ENCODE results near the gene LOXL1. TPM values are rescaled to one million over a fixed set of nuclear protein-coding genes. Genes with fewer than 3 reads are reported as not detected.

The LOXL1 gene
- polyA plus RNA-seq, 1 donor (not counting 4 experiments of a cell fraction or from before 2014, with no cell fraction given): 8.8 TPM

GRCh38 chr15:73942751-73943270, 16.5 kb downstream of the LOXL1 start:
- H3K27ac ChIP-seq (ENCODE audit: control insufficient read depth, insufficient read depth, low read length): no peak overlapping the region
- dilution Hi-C loops (cut with MboI; ENCODE audit: extremely low pct_ligation_motif_present, low sequenced_read_pairs): no loop called here
- peaks cover 0 to 3% of the 10 kb centered on the region in 2 experiments for H3K36me3 ChIP-seq (ENCODE audit: control insufficient read depth in 2 of 2, extremely low read depth in 1 of 2, insufficient read depth in 2 of 2, low read length in 2 of 2)
- H3K4me3 ChIP-seq (ENCODE audit: control insufficient read depth in 2 of 3, extremely low read depth in 1 of 3, insufficient read depth in 2 of 3, low read depth in 1 of 3, low read length in 3 of 3): no peak overlapping the region
- H2AFZ ChIP-seq (ENCODE audit: control insufficient read depth, low read length): no peak overlapping the region
- no peaks in the 10 kb centered on the region for H3K79me2 ChIP-seq (ENCODE audit: control insufficient read depth, insufficient read depth, low read length)
- no peaks in the 10 kb centered on the region for H3K27me3 ChIP-seq (ENCODE audit: control insufficient read depth, extremely low read depth, insufficient read depth, low read length)
- TF ChIP-seq CTCF (optimal IDR thresholded peaks at IDR 0.05 in 1 of 3, IDR thresholded peaks at IDR 0.05 in 1 of 3, conservative IDR thresholded peaks at IDR 0.05 in 1 of 3; ENCODE audit: extremely low read depth in 1 of 3, insufficient read depth in 2 of 3, low read length in 3 of 3): no peak
- TF ChIP-seq EZH2 (IDR thresholded peaks at IDR 0.05; ENCODE audit: low read length): no peak
- H3K9ac ChIP-seq (ENCODE audit: control insufficient read depth, extremely low read depth, insufficient read depth, low read length): no peak overlapping the region
- no peaks in the 10 kb centered on the region for H3K9me1 ChIP-seq (ENCODE audit: control insufficient read depth, extremely low read depth, insufficient read depth, low read length)
- FAIRE-seq: no peak
- no peak overlapping the region for H3K4me2 ChIP-seq (ENCODE audit: control insufficient read depth, extremely low read depth, insufficient read depth, low read depth, low read length)
- no peaks in the 10 kb centered on the region for H3K9me3 ChIP-seq (ENCODE audit: control insufficient read depth, low read depth, low read length)
- peaks cover 14% of the 10 kb centered on the region for H3K4me1 ChIP-seq (ENCODE audit: control insufficient read depth, extremely low read depth, insufficient read depth, low read length)
- H4K20me1 ChIP-seq (ENCODE audit: control insufficient read depth, extremely low read depth, insufficient read depth, low read length): no peaks in the 10 kb centered on the region
- DNase-seq (ENCODE audit: low read depth, low spot score): no peak

- peaks cover 0 to 3% of the 10 kb centered on the region in 2 experiments for H3K36me3 ChIP-seq (ENCODE audit: control insufficient read depth in 2 of 2, extremely low read depth in 1 of 2, insufficient read depth in 2 of 2, low read length in 2 of 2)
- H3K27me3 ChIP-seq (ENCODE audit: control insufficient read depth, extremely low read depth, insufficient read depth, low read length): no peaks in the 10 kb centered on the region
- no peaks in the 10 kb centered on the region for H3K9me3 ChIP-seq (ENCODE audit: control insufficient read depth, low read depth, low read length)
- H3K4me2 ChIP-seq (ENCODE audit: control insufficient read depth, extremely low read depth, insufficient read depth, low read depth, low read length): no peak overlapping the region
- dilution Hi-C loops (cut with MboI; ENCODE audit: extremely low pct_ligation_motif_present, low sequenced_read_pairs): no loop called here
- H3K4me1 ChIP-seq (ENCODE audit: control insufficient read depth, extremely low read depth, insufficient read depth, low read length): peaks cover 14% of the 10 kb centered on the region
- TF ChIP-seq CTCF (optimal IDR thresholded peaks at IDR 0.05 in 1 of 3, IDR thresholded peaks at IDR 0.05 in 1 of 3, conservative IDR thresholded peaks at IDR 0.05 in 1 of 3; ENCODE audit: extremely low read depth in 1 of 3, insufficient read depth in 2 of 3, low read length in 3 of 3) (no peak), EZH2 (IDR thresholded peaks at IDR 0.05; ENCODE audit: low read length) (no peak)
- FAIRE-seq: no peak
- DNase-seq (ENCODE audit: low read depth, low spot score): no peak
- H4K20me1 ChIP-seq (ENCODE audit: control insufficient read depth, extremely low read depth, insufficient read depth, low read length): no peaks in the 10 kb centered on the region
- H3K79me2 ChIP-seq (ENCODE audit: control insufficient read depth, insufficient read depth, low read length): no peaks in the 10 kb centered on the region
- no peaks in the 10 kb centered on the region for H3K9me1 ChIP-seq (ENCODE audit: control insufficient read depth, extremely low read depth, insufficient read depth, low read length)
- no peak overlapping the region for H3K9ac ChIP-seq (ENCODE audit: control insufficient read depth, extremely low read depth, insufficient read depth, low read length)
- no peak overlapping the region for H3K27ac ChIP-seq (ENCODE audit: control insufficient read depth, insufficient read depth, low read length)
- no peak overlapping the region for H2AFZ ChIP-seq (ENCODE audit: control insufficient read depth, low read length)
- H3K4me3 ChIP-seq (ENCODE audit: control insufficient read depth in 2 of 3, extremely low read depth in 1 of 3, insufficient read depth in 2 of 3, low read depth in 1 of 3, low read length in 3 of 3): no peak overlapping the region
Observed at GRCh38 chr15:73944161-73945129, 18.2 kb downstream of the LOXL1 start.

All from keratinocyte (primary cell).